Measurements from ENCODE around the gene PLXDC1. TPM values are rescaled to one million over a fixed set of nuclear protein-coding genes. Genes with fewer than 3 reads are reported as not detected.

PLXDC1 gene
- total and polyA plus RNA-seq, 10 donors, result 2.9 to 11.2 (median 4.5) TPM

- intact Hi-C loops (cut with DNase I; ENCODE audit: low total_unique reads), result no loop called here
- Histone ChIP-seq H3K9me3 (no peaks in the 10 kb centered on the region), H3K27ac (peak overlapping the region in 5 of 8 donors; percentile 6 to 98 (median 96)), H3K36me3 (peaks cover 0 to 27% (median 15%) of the 10 kb centered on the region in 6 donors), H3K27me3 (replicated peaks in 1 of 7) (peaks cover 0 to 12% (median 0%) of the 10 kb centered on the region in 7 donors), H3K4me1 (peaks cover 16 to 72% (median 52%) of the 10 kb centered on the region in 6 donors), H3K4me3 (peak overlapping the region in 5 of 8 donors; percentile 21 to 86 (median 74))
- TF ChIP-seq POLR2A (IDR thresholded peaks at IDR 0.05) (no peak), POLR2AphosphoS5 (IDR thresholded peaks at IDR 0.05) (no peak), CTCF (IDR thresholded peaks at IDR 0.05 in 8 of 11, conservative IDR thresholded peaks at IDR 0.05 in 3 of 11) (no peak)
- no peak for DNase-seq
- 43 to 88% (median 58%) methylated on average over 6 to 8 of the region's 8 CpGs for WGBS, 5 donors
Observed at GRCh38 chr17:39196241-39196807, 44.9 kb upstream of the PLXDC1 start.

- 37 to 45% (median 40%) methylated on average over 6 to 8 of the region's 8 CpGs for WGBS, 5 donors
- peaks cover 0 to 12% (median 0%) of the 10 kb centered on the region in 7 donors for H3K27me3 ChIP-seq (replicated peaks in 1 of 7)
Observed at GRCh38 chr17:39195568-39196160, 44.2 kb upstream of the PLXDC1 start.

GRCh38 chr17:39194985-39195524 lies 43.6 kb upstream of the PLXDC1 start:
- Histone ChIP-seq H3K9me3 (no peaks in the 10 kb centered on the region), H3K36me3 (peaks cover 0 to 36% (median 14%) of the 10 kb centered on the region in 6 donors), H3K4me3 (no peak overlapping the region), H3K27ac (peak overlapping the region in 4 of 8 donors; percentile 20 to 98 (median 97)), H3K27me3 (replicated peaks in 1 of 7) (peaks cover 0 to 12% (median 0%) of the 10 kb centered on the region in 7 donors), H3K4me1 (peaks cover 9 to 63% (median 44%) of the 10 kb centered on the region in 6 donors)
- TF ChIP-seq POLR2A (IDR thresholded peaks at IDR 0.05), result no peak
- TF ChIP-seq POLR2AphosphoS5 (IDR thresholded peaks at IDR 0.05), result no peak
- DNase-seq, result no peak
- WGBS, 5 donors, result 68 to 89% (median 85%) methylated on average over 9 to 10 of the region's 10 CpGs
- intact Hi-C loops (cut with DNase I; ENCODE audit: low total_unique reads), result no loop called here

More at GRCh38 chr17:39195568-39196160, 44.2 kb upstream of the PLXDC1 start:
- Histone ChIP-seq H3K36me3 (peaks cover 0 to 30% (median 14%) of the 10 kb centered on the region in 6 donors), H3K4me1 (peaks cover 10 to 66% (median 46%) of the 10 kb centered on the region in 6 donors), H3K4me3 (peak overlapping the region in 1 of 8 donors; percentile 79), H3K27ac (peak overlapping the region in 7 of 8 donors; percentile 6 to 98 (median 20)), H3K9me3 (no peaks in the 10 kb centered on the region)
- no peak for DNase-seq
- TF ChIP-seq POLR2A (IDR thresholded peaks at IDR 0.05), result no peak
- TF ChIP-seq POLR2AphosphoS5 (IDR thresholded peaks at IDR 0.05), result no peak
- no peak for TF ChIP-seq CTCF (IDR thresholded peaks at IDR 0.05 in 8 of 11, conservative IDR thresholded peaks at IDR 0.05 in 3 of 11)
- intact Hi-C loops (cut with DNase I; ENCODE audit: low total_unique reads), result no loop called here

- no peaks in the 10 kb centered on the region for H3K9me3 ChIP-seq
- peaks cover 8 to 58% (median 41%) of the 10 kb centered on the region in 6 donors for H3K4me1 ChIP-seq
- H3K27me3 ChIP-seq (replicated peaks in 1 of 7), result peaks cover 0 to 12% (median 0%) of the 10 kb centered on the region in 7 donors
- DNase-seq, result no peak
- intact Hi-C loops (cut with DNase I; ENCODE audit: low total_unique reads), result no loop called here
- peak overlapping the region in 3 of 8 donors; percentile 96 to 98 (median 98) for H3K27ac ChIP-seq
- TF ChIP-seq POLR2AphosphoS5 (IDR thresholded peaks at IDR 0.05) (no peak), CTCF (IDR thresholded peaks at IDR 0.05 in 8 of 11, conservative IDR thresholded peaks at IDR 0.05 in 3 of 11) (peak in 7 of 11 experiments; percentile 8 to 40 (median 30)), POLR2A (IDR thresholded peaks at IDR 0.05) (no peak)
- H3K4me3 ChIP-seq, result no peak overlapping the region
- 78 to 89% (median 80%) methylated on average over 20 of the region's 20 CpGs for WGBS, 5 donors
- H3K36me3 ChIP-seq, result peaks cover 0 to 42% (median 14%) of the 10 kb centered on the region in 6 donors
Observed at GRCh38 chr17:39194089-39194984, 42.9 kb upstream of the PLXDC1 start.
